ENCODE measurements around the gene VPS33A.
"Not testable (repeated sequence)": the region's sequence is repeated elsewhere in the genome, so short reads cannot be mapped to it uniquely, and the experiment has no call there.

The VPS33A gene

DNA sequence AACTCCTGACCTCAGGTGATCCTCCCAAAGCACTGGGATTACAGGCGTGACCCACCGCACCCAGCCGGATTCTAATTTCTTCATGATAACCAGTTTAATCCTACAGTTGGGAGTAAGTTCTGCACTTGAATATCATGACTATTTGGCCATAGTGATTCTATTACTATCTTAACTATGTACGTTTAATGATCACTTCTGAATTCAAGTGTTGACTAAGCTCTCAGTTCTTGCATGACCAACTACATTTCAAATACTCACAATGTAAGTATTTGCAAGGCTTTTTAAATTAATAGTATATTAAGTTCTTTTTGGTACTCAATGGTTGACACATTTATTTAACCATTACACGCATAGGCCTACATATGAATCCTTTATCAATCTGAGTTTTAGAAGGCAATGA is 17.4 kb upstream of the VPS33A start:
- no peak for DNase-seq (ENCODE audit: low spot score)
- TF ChIP-seq, protein P1, sequence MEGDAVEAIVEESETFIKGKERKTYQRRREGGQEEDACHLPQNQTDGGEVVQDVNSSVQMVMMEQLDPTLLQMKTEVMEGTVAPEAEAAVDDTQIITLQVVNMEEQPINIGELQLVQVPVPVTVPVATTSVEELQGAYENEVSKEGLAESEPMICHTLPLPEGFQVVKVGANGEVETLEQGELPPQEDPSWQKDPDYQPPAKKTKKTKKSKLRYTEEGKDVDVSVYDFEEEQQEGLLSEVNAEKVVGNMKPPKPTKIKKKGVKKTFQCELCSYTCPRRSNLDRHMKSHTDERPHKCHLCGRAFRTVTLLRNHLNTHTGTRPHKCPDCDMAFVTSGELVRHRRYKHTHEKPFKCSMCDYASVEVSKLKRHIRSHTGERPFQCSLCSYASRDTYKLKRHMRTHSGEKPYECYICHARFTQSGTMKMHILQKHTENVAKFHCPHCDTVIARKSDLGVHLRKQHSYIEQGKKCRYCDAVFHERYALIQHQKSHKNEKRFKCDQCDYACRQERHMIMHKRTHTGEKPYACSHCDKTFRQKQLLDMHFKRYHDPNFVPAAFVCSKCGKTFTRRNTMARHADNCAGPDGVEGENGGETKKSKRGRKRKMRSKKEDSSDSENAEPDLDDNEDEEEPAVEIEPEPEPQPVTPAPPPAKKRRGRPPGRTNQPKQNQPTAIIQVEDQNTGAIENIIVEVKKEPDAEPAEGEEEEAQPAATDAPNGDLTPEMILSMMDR (IDR thresholded peaks at IDR 0.05; ENCODE audit: extremely low read depth, missing control alignments) = no peak

DNA sequence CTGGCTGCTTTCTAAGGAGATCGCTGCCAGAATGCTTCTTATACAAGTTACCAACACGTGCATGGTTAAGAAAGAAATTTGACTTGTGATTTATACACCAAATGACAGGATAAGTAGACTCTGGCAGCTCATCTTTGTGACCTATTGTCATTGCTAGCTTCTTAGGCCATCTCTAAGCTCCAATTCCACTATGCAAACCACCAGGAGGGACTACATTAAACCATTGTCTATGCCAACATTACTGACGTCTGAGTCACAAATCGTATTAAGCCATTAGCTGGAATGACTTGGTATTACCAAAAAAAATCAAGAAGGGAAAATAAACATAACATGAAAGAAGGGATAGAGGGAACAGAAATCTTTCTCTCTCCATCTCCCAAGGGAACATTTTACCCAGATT is 15.8 kb upstream of the VPS33A start:
- DNase-seq (ENCODE audit: low spot score) = no peak
- TF ChIP-seq, protein P1 (IDR thresholded peaks at IDR 0.05; ENCODE audit: extremely low read depth, missing control alignments) = no peak

DNA sequence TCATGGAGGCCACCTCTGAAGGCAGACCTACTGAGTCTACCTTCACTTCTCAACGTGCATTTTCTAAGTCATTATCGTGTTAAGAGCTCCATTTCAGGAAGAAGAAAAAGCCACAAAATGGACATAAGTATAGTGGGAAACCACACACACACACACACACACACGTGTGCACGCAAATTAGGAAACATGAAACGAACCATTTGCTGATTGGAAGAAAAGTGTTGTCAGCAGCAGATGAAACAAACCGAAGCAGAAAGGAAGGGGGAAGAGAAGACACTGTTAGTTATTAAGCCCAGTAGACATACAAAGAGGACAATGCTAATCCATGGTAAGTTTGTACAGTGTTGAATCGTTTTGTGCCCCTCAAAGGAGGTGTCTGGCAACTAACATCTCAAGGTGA is 9.9 kb upstream of the VPS33A start:
- no peak for DNase-seq (ENCODE audit: low spot score)
- TF ChIP-seq, protein P1 (IDR thresholded peaks at IDR 0.05; ENCODE audit: extremely low read depth, missing control alignments) = no peak

DNA sequence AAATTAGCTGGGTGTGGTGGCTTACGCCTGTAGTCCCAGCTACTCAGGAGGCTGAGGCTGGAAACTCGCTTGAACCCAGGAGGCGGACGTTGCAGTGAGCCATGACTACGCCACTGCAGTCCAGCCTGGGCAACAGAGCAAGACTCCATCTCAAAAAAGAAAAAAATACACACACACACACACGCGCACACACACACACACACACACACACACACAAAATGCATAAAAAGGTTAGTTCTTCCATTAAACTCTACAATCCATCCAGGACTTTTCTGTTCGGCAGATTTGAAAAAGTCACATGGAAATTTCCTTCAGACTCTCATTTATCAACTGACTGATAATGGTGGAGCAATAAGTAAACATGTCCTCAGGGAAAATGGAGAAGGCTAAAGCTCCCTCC is 9.2 kb upstream of the VPS33A start:
- TF ChIP-seq, protein P1 (IDR thresholded peaks at IDR 0.05; ENCODE audit: extremely low read depth, missing control alignments) = no peak
- DNase-seq (ENCODE audit: low spot score) = no peak

DNA sequence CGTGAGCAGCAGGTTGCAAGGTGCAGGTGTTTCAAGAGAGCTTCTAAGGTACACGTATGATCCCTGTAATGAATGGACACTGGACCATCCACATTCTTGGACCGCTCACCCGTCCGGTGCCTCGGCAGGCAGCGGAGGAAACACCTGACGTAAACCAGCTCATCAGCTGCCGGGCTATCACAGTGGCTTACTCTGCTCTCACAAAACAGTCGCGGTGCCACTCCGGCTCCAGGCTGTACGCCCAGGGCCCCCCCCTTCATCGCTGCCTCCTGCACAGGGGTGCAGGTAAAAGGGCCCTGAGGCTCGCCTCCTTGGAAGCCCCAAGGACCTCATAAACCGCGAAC is 436 bp downstream of the VPS33A start:
- TF ChIP-seq, protein P1 (IDR thresholded peaks at IDR 0.05; ENCODE audit: extremely low read depth, missing control alignments) = no peak
- DNase-seq (ENCODE audit: low spot score) = peak; percentile 36

DNA sequence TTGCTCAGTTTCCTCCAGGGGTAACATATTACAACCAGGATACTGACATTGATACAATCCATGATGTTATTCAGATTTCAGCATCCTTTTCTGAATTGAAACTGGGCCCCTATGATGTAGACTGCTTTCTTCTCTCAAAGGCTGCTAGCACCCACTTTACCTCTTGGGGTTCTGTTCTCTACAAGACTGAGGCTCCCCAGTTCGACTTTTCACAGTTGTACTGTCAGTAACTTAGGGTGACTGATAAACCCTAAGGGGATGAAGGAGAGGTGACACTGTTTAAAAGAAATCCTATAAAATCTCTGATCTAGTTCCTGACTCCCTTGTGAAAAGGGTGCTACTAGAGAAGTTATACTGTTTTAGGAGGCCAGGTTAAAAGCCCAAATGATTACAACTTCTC is 818 bp downstream of the VPS33A start:
- no peak for DNase-seq (ENCODE audit: low spot score)
- TF ChIP-seq, protein P1 (IDR thresholded peaks at IDR 0.05; ENCODE audit: extremely low read depth, missing control alignments) = no peak

DNA sequence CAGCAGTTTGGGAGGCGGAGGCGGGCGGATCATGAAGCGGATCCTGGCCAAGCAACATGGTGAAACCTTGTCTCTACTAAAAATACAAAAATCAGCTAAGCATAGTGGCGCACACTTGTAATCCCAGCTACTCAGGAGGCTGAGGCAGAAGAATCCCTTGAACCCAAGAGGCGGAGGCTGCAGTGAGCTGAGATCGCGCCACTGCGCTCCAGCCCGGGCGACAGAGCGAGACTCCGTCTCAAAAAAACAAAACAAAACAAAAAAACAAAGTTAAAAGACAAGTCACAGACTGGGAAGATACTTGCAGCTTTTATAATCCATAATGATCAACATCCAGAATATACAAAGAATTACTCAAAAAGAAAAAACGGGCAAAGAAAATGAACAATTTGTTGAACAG is 5.6 kb downstream of the VPS33A start:
- not testable (repeated sequence) for DNase-seq (ENCODE audit: low spot score)

DNA sequence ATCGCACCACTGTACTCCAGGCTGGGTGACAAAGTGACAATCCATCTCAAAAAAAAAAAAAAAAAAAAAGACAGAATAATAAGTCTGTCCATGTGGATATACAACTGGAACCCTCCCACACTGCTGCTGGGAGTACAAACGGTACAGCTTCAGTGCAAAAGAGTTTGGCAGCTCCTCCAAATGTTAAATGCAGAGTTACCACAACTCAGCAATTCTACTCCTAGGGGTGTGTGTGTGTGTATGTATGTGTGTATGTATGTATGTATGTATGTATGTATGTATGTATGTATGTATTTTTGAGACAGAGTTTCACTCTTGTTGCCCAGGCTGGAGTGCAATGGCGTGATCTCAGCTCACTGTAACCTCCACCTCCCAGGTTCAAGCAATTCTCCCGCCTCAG is 7.4 kb downstream of the VPS33A start:
- DNase-seq (ENCODE audit: low spot score) = not testable (repeated sequence)

DNA sequence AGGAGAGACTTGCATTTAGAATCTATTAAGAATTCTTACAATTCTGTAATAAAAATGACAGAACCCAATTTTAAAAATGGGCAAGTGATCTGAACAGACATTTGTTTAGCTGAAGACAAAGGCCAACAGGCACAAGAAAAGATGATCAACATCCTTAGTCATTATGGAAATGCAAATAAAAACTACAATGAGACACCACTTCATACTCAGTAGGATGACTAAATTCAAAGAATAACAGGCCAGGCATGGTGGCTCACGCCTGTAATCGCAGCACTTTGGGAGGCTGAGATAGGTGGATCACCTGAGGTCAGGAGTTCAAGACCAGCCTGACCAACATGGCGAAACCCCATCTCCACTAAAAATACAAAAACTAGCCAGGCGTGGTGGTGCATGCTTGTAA is 7.8 kb downstream of the VPS33A start:
- not testable (repeated sequence) for DNase-seq (ENCODE audit: low spot score)
